Progenitor cell of endocrine pancreas (in vitro differentiated cells): ENCODE measurements around the gene JTB. TPM values are rescaled to one million over a fixed set of nuclear protein-coding genes. Genes with fewer than 3 reads are reported as not detected.

Source experiments
- DNase-seq: peaks from one replicate; pipeline ENCODE4 v3.0.0; 2021; ENCODE audit warnings: low spot score; ENCODE audit not compliant: unreplicated experiment
- H3K27ac Mint-ChIP-seq: 2 replicates; pipeline ENCODE4 v1.8.0; 2021; ENCODE audit warnings: mild to moderate bottlenecking, moderate library complexity, mixed read lengths
- H3K27me3 Mint-ChIP-seq: 2 replicates; pipeline ENCODE4 v1.8.0; 2021; ENCODE audit warnings: mixed read lengths
- H3K36me3 Mint-ChIP-seq: 2 replicates; pipeline ENCODE4 v1.8.0; 2022; ENCODE audit warnings: mixed read lengths; ENCODE audit not compliant: insufficient read depth
- H3K4me1 Mint-ChIP-seq: 2 replicates; pipeline ENCODE4 v1.8.0; 2021; ENCODE audit warnings: low read depth, mixed read lengths
- H3K4me3 Mint-ChIP-seq: 2 replicates; pipeline ENCODE4 v1.8.0; 2021; ENCODE audit warnings: low read depth, mild to moderate bottlenecking, moderate library complexity, mixed read lengths
- H3K9me3 Mint-ChIP-seq: 2 replicates; pipeline ENCODE4 v1.8.0; 2021; ENCODE audit warnings: low read depth, mixed read lengths
- total RNA-seq: library from RNA; stranded (reverse); gene quantifications from 2 replicates; pipeline ENCODE4 v1.2.1, GENCODE V29; 2021
- TF ChIP-seq, protein P1 (sequence below): fragments of 200-600 bp; sonication (generic); IDR thresholded peaks from one replicate; pipeline ENCODE4 v1.5.0; 2021; ENCODE audit warnings: antibody characterized with exemption, mild to moderate bottlenecking; ENCODE audit not compliant: unreplicated experiment

JTB gene
- total RNA-seq, 1 donor from 2014 or later = 75.0 TPM

DNA sequence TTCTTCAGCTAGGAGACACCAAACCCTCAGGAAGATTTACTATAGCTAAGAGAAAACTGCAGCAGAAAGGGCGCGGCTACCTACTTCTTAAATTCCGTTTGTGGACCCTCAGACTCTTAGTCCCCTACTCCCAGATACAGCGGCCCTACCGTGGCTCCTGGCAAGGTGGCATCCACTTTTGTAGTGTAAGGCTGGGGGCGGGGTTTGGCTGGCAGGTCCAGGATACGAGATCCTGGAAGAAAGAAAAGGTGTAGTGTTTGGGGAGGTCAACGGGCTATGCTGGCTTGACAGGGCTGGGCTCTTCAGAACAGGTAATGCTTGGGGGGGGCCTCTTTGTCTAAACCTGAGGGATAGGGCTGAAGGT lies 9.5 kb downstream of the JTB start:
- peaks cover 31% of the 10 kb centered on the region for H3K4me1 Mint-ChIP-seq
- no peak for DNase-seq
- H3K27ac Mint-ChIP-seq = peak overlapping the region; percentile 96
- no peaks in the 10 kb centered on the region for H3K27me3 Mint-ChIP-seq
- TF ChIP-seq, protein P1, sequence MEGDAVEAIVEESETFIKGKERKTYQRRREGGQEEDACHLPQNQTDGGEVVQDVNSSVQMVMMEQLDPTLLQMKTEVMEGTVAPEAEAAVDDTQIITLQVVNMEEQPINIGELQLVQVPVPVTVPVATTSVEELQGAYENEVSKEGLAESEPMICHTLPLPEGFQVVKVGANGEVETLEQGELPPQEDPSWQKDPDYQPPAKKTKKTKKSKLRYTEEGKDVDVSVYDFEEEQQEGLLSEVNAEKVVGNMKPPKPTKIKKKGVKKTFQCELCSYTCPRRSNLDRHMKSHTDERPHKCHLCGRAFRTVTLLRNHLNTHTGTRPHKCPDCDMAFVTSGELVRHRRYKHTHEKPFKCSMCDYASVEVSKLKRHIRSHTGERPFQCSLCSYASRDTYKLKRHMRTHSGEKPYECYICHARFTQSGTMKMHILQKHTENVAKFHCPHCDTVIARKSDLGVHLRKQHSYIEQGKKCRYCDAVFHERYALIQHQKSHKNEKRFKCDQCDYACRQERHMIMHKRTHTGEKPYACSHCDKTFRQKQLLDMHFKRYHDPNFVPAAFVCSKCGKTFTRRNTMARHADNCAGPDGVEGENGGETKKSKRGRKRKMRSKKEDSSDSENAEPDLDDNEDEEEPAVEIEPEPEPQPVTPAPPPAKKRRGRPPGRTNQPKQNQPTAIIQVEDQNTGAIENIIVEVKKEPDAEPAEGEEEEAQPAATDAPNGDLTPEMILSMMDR = no peak
- peak overlapping the region; percentile 78 for H3K4me3 Mint-ChIP-seq
- no peaks in the 10 kb centered on the region for H3K36me3 Mint-ChIP-seq
- no peaks in the 10 kb centered on the region for H3K9me3 Mint-ChIP-seq

DNA sequence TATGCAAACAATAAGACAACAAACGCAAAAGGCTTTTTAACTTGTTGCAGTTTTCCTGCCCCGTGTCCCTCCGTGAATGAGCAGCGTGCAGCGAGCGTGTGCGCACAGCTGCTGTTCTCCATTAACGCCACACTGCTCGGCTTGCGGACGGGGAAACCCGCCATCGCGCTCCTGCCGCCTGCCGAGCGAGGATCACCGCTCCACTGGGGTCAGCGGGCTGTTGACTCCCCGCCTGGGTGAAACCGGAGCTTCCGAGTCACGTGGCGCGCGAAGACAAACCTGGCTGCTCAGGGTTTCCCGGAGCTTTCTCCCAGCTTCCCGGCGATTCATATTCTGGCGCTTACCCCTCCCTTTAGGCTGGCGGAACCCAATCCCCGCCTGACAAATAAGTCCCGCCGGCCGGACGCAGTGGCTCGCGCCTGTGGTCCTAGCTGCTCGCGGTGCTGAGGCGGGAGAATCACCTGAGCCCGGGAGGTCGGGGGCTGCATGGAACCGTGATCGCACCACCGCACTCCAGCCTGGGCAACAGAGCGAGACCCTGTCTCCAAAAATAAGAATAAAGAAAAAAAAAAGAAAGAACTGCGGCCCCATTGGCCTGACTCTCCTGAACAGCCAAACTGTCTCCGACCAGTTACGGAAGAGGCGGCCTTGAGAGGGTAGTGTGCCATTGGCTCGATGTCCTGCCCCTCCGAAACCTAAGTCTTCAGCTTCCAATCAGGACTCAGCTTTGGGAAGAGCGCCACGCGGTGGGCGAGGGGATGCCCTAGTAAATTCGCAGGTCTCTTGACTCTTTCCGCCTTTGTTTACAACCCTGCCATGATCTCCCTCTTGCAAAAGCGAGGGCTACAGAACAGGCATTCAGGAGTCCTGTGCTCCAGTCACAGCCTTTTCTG lies 10.1 kb downstream of the JTB start, which contains the start of gene CREB3L4:
Gene CREB3L4, plus strand, starts transcription at position 796 of the 893 bp plus-strand sequence. CDS start 624 bp downstream, outside the sequence.
- DNase-seq = peak; percentile 86
- Mint-ChIP-seq H3K27ac (peak within 1 kb of the TSS; percentile 96), H3K4me3 (peak within 1 kb of the TSS; percentile 78), H3K27me3 (no peaks in the 10 kb centered on the region), H3K4me1 (peaks cover 35% of the 10 kb centered on the region), H3K36me3 (no peaks in the 10 kb centered on the region), H3K9me3 (no peaks in the 10 kb centered on the region)
- TF ChIP-seq, protein P1 = peak; percentile 49

DNA sequence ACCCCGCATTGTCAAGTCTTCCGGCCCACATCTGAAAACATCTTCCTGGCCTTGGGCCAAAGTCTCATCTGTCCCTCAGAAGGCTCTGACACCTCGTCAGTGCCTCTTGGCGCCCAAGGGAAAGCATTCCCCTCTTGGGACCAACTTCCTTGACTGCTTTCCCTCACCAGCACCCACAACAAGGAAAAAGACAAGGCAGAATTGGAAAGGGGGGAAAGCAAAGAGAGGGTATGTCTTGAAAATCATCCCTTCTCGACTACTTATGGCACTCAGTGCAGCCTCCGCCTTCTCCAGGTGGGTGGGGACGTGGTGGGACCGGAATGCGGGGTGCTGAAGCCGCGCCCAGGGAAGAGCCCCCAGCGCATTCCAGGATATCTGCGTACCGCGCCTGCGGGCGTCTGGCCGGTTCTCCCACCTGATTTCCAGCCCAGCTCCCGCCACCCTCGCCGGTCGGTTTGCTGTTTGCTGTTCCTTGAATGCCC lies 13.6 kb downstream of the JTB start:
- TF ChIP-seq, protein P1 = no peak
- Mint-ChIP-seq H3K27ac (peak overlapping the region; percentile 99), H3K4me3 (peak overlapping the region; percentile 90), H3K36me3 (peaks cover 5% of the 10 kb centered on the region), H3K4me1 (peaks cover 46% of the 10 kb centered on the region), H3K27me3 (no peaks in the 10 kb centered on the region), H3K9me3 (no peaks in the 10 kb centered on the region)
- peak; percentile 50 for DNase-seq

DNA sequence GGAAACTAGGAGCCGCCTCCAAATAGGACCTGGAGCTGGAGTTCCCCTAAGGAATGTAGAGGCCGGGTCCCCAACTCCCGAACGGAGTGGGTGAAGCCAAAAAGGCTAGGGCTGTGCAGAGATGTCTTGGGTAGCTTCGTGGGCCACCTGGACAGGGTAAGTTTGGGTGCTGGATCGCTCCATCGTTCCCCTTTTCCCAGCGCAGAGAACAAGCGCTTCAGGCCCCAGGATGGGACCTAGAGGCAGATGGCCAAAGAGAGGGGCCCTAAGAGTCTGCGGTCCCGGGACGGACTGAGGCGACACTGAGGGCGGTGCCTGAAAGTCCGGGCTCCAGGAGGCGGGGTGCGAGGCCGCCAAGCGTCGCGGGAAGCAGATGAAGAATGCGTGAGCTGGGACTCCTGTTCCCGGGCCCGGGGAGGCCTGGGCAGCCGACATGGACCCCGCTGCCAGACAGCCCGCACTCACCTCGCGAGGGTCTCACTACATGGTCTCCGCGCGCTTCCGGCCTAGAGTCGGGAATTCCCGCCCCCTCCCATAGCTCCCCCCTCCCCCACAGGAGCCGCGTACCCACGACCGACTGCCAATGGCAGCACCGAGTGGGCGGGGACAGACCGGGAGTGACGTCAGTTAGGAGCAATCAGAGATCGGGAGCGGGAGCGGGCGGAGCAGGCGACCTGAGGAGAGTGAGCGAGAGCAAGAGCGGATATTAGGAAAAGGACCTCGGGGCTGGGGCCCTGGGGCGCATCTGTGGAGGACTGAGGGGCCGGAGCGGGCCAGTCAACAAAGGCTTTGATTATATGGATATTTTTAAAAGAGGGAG lies 14.2 kb downstream of the JTB start, which contains the start of gene SLC39A1:
Gene SLC39A1, minus strand, starts transcription at position 508 of the 820 bp plus-strand sequence. CDS start 822 bp downstream, outside the sequence.
- Mint-ChIP-seq H3K27ac (peak within 1 kb of the TSS; percentile 99), H3K4me1 (peaks cover 43% of the 10 kb centered on the region), H3K27me3 (no peaks in the 10 kb centered on the region), H3K36me3 (peaks cover 7% of the 10 kb centered on the region), H3K9me3 (no peaks in the 10 kb centered on the region), H3K4me3 (peak within 1 kb of the TSS; percentile 90)
- TF ChIP-seq, protein P1 = no peak
- peak; percentile 97 for DNase-seq
